Lower leg skin (tissue), 3 donors: ENCODE data around the gene GALNT11.
"Not testable (repeated sequence)": the region's sequence is repeated elsewhere in the genome, so short reads cannot be mapped to it uniquely, and the experiment has no call there.

Source experiments
- POLR2A ChIP-seq, 2 donors: fragments of 450-650 bp; IDR thresholded peaks; one replicate each; pipeline ENCODE4 v1.6.1; 2016 to 2017; ENCODE audit warnings: antibody characterized with exemption in 2 of 2, mild to moderate bottlenecking in 1 of 2, moderate library complexity in 1 of 2
- TF ChIP-seq, protein P1 (sequence below), 3 donors: fragments of 450-650 bp; IDR thresholded peaks; one replicate each; pipeline ENCODE4 v1.5.1; 2016; ENCODE audit warnings: antibody characterized with exemption in 3 of 3, mild to moderate bottlenecking in 3 of 3, moderate library complexity in 2 of 3

- TF ChIP-seq, protein P1, sequence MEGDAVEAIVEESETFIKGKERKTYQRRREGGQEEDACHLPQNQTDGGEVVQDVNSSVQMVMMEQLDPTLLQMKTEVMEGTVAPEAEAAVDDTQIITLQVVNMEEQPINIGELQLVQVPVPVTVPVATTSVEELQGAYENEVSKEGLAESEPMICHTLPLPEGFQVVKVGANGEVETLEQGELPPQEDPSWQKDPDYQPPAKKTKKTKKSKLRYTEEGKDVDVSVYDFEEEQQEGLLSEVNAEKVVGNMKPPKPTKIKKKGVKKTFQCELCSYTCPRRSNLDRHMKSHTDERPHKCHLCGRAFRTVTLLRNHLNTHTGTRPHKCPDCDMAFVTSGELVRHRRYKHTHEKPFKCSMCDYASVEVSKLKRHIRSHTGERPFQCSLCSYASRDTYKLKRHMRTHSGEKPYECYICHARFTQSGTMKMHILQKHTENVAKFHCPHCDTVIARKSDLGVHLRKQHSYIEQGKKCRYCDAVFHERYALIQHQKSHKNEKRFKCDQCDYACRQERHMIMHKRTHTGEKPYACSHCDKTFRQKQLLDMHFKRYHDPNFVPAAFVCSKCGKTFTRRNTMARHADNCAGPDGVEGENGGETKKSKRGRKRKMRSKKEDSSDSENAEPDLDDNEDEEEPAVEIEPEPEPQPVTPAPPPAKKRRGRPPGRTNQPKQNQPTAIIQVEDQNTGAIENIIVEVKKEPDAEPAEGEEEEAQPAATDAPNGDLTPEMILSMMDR (IDR thresholded peaks at IDR 0.05) = not testable (repeated sequence)
- TF ChIP-seq POLR2A (IDR thresholded peaks at IDR 0.05) = not testable (repeated sequence)
Observed at GRCh38 chr7:152043086-152043485, 17.6 kb downstream of the GALNT11 start.
